ENCODE data around the gene ANKHD1. TPM values are rescaled to one million over a fixed set of nuclear protein-coding genes. Genes with fewer than 3 reads are reported as not detected.
"Not testable (repeated sequence)": the region's sequence is repeated elsewhere in the genome, so short reads cannot be mapped to it uniquely, and the experiment has no call there.

The ANKHD1 gene
- total and polyA plus RNA-seq, 4 donors, result 65.6 to 119 (median 76.3) TPM

DNA sequence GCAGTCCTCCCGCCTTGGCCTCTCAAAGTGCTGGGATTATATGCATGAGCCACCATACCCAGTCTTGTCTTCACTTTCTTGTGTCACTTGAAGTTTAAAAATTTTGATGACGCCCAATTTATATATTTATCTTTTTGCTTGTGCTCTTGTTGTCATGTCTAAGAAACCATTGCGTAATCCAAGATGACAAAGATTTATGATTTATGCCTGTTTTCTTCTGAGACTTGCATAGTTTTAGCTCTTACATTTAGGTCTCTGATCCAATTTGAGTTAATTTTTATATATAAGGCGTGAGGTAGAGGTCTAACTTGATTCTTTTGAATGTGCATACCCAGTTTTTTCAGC, 18.6 kb downstream of the ANKHD1 start:
- H3K4me1 ChIP-seq (ENCODE audit: control insufficient read depth, insufficient read depth, low read length), result no peaks in the 10 kb centered on the region
- no peak overlapping the region for H3K27ac ChIP-seq (ENCODE audit: low read depth, low read length)
- H3K4me3 ChIP-seq (ENCODE audit: low read depth, low read length), result no peak overlapping the region
- H3K9me3 ChIP-seq (ENCODE audit: control insufficient read depth, insufficient read depth, low read length), result no peaks in the 10 kb centered on the region
- DNase-seq (ENCODE audit: low read depth in 4 of 6, low spot score in 6 of 6), result no peak
- 100% methylated on average over 1 of the region's 4 CpGs for WGBS (ENCODE audit: insufficient coverage)
- H3K27me3 ChIP-seq (ENCODE audit: control insufficient read depth, insufficient read depth, low read length), result no peaks in the 10 kb centered on the region
- H3K36me3 ChIP-seq (ENCODE audit: control insufficient read depth, insufficient read depth, low read length), result no peaks in the 10 kb centered on the region

DNA sequence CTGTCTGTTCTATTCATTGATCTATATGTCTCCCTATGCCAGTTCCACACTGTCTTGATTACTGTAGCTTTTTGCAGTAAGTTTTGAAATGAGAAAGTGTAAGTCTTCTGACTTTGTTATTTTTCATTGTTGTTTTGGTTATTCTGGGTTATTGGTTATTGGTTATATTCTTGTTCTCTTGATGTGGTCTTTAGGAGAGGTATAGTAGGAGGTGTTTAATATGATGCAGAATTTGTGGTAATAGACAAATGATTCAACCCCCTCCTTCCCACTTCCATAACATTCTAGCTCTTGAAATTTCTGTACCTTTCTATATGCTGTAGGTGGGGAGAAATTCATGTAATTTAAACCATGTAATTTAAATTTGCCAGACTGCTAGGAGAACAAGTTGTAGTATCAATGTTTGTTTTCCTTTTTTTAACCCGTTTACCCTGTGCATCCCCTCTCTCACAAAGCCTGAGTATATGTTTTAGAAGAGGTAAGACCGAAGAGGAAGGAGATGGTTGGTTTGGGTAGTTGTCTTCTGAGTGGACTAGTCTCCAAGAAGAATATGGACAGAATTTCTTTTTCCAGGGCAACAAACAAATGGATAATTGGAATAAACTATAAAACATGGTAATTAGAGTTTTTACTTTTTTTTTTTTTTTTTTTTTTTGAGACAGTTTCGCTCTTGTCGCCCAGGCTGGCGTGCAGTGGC, 19.2 kb downstream of the ANKHD1 start:
- WGBS (ENCODE audit: insufficient coverage), result 90% methylated on average over 2 of the region's 5 CpGs
- H3K4me3 ChIP-seq (ENCODE audit: low read depth, low read length), result no peak overlapping the region
- H3K9me3 ChIP-seq (ENCODE audit: control insufficient read depth, insufficient read depth, low read length), result no peaks in the 10 kb centered on the region
- H3K27ac ChIP-seq (ENCODE audit: low read depth, low read length), result no peak overlapping the region
- H3K4me1 ChIP-seq (ENCODE audit: control insufficient read depth, insufficient read depth, low read length), result no peaks in the 10 kb centered on the region
- no peaks in the 10 kb centered on the region for H3K36me3 ChIP-seq (ENCODE audit: control insufficient read depth, insufficient read depth, low read length)
- no peak for DNase-seq (ENCODE audit: low read depth in 4 of 6, low spot score in 6 of 6)
- no peaks in the 10 kb centered on the region for H3K27me3 ChIP-seq (ENCODE audit: control insufficient read depth, insufficient read depth, low read length)

- not testable (repeated sequence) for DNase-seq (ENCODE audit: low read depth in 4 of 6, low spot score in 6 of 6); H3K4me1 ChIP-seq (ENCODE audit: control insufficient read depth, insufficient read depth, low read length)
- WGBS (ENCODE audit: insufficient coverage), result 100% methylated on average over 1 of the region's 7 CpGs
Observed at GRCh38 chr5:140421375-140421774, 19.7 kb downstream of the ANKHD1 start.

DNA sequence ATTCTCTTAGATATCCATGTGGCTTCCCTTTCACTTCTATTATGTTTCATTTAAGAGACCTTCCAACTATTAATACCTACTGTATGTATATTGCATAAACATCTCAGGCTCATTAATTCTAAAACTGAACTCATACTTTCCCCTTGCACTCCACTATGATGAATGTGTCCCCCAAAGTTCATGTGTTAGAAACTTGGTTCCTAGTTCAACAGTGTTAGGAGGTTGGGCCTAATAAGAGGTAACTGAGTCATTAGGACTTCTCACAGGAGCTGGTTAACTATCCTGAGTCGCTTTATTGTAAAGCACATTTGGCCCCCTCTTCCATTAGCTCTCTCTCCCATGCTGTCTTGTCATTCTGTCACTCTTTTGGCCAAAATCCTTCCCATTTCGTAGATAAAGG, 22.0 kb downstream of the ANKHD1 start:
- H3K4me1 ChIP-seq (ENCODE audit: control insufficient read depth, insufficient read depth, low read length), result no peaks in the 10 kb centered on the region
- no peak for DNase-seq (ENCODE audit: low read depth in 4 of 6, low spot score in 6 of 6)
- H3K27ac ChIP-seq (ENCODE audit: low read depth, low read length), result no peak overlapping the region
- H3K4me3 ChIP-seq (ENCODE audit: low read depth, low read length), result no peak overlapping the region
- H3K36me3 ChIP-seq (ENCODE audit: control insufficient read depth, insufficient read depth, low read length), result peaks cover 3% of the 10 kb centered on the region
- H3K9me3 ChIP-seq (ENCODE audit: control insufficient read depth, insufficient read depth, low read length), result no peaks in the 10 kb centered on the region
- WGBS (ENCODE audit: insufficient coverage), result no CpG with 5 or more reads among the region's 2 CpGs
- H3K27me3 ChIP-seq (ENCODE audit: control insufficient read depth, insufficient read depth, low read length), result no peaks in the 10 kb centered on the region

More at GRCh38 chr5:140421375-140421774, 19.7 kb downstream of the ANKHD1 start:
- not testable (repeated sequence) for H3K27ac ChIP-seq (ENCODE audit: low read depth, low read length); H3K27me3 ChIP-seq (ENCODE audit: control insufficient read depth, insufficient read depth, low read length); H3K9me3 ChIP-seq (ENCODE audit: control insufficient read depth, insufficient read depth, low read length); H3K36me3 ChIP-seq (ENCODE audit: control insufficient read depth, insufficient read depth, low read length); H3K4me3 ChIP-seq (ENCODE audit: low read depth, low read length)

GRCh38 chr5:140424135-140424534, 22.5 kb downstream of the ANKHD1 start:
- Histone ChIP-seq H3K9me3 (ENCODE audit: control insufficient read depth, insufficient read depth, low read length) (no peaks in the 10 kb centered on the region), H3K4me1 (ENCODE audit: control insufficient read depth, insufficient read depth, low read length) (no peaks in the 10 kb centered on the region), H3K4me3 (ENCODE audit: low read depth, low read length) (no peak overlapping the region), H3K36me3 (ENCODE audit: control insufficient read depth, insufficient read depth, low read length) (peaks cover 3% of the 10 kb centered on the region), H3K27me3 (ENCODE audit: control insufficient read depth, insufficient read depth, low read length) (no peaks in the 10 kb centered on the region), H3K27ac (ENCODE audit: low read depth, low read length) (no peak overlapping the region)
- WGBS (ENCODE audit: insufficient coverage), result 56% methylated on average over 2 of the region's 3 CpGs
- no peak for DNase-seq (ENCODE audit: low read depth in 4 of 6, low spot score in 6 of 6)

DNA sequence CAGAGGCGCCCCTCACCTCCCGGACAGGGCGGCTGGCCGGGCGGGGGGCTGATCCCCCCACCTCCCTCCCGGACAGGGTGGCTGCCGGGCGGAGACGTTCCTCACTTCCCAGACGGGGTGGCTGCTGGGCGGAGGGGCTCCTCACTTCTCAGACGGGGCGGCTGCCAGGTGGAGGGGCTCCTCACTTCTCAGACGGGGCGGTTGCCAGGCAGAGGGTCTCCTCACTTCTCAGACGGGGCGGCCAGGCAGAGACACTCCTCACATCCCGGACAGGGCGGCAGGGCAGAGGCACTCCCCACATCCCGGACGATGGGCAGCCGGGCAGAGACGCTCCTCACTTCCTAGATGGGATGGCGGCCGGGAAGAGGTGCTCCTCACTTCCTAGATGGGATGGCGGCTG, 26.1 kb downstream of the ANKHD1 start:
- not testable (repeated sequence) for H3K27me3 ChIP-seq (ENCODE audit: control insufficient read depth, insufficient read depth, low read length); H3K27ac ChIP-seq (ENCODE audit: low read depth, low read length); H3K4me3 ChIP-seq (ENCODE audit: low read depth, low read length); H3K4me1 ChIP-seq (ENCODE audit: control insufficient read depth, insufficient read depth, low read length); DNase-seq (ENCODE audit: low read depth in 4 of 6, low spot score in 6 of 6); H3K9me3 ChIP-seq (ENCODE audit: control insufficient read depth, insufficient read depth, low read length); H3K36me3 ChIP-seq (ENCODE audit: control insufficient read depth, insufficient read depth, low read length)
- whole genome bisulfite sequencing (ENCODE audit: insufficient coverage), result no CpG with 5 or more reads among the region's 26 CpGs

DNA sequence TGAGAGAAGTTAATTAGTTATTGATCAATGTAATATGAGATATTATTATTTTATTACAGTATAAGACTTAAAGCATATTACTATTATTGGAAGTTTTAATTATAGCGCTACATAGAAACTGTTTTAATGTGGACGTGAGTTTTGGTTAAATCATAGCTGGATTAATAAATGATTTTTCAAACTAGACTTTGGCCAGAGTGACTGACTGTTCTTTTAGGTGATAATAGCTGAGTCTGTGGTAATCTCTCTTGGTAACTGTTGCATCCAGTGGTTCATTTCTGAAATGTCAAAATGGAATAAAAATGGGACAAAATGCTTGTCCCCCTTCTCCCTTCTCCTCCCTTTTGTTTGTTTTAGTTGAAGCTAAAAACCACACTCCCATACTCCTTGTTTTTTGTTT, 28.1 kb downstream of the ANKHD1 start:
- Histone ChIP-seq H3K36me3 (ENCODE audit: control insufficient read depth, insufficient read depth, low read length) (peaks cover 3% of the 10 kb centered on the region), H3K27ac (ENCODE audit: low read depth, low read length) (no peak overlapping the region), H3K4me3 (ENCODE audit: low read depth, low read length) (no peak overlapping the region), H3K9me3 (ENCODE audit: control insufficient read depth, insufficient read depth, low read length) (no peaks in the 10 kb centered on the region), H3K4me1 (ENCODE audit: control insufficient read depth, insufficient read depth, low read length) (no peaks in the 10 kb centered on the region), H3K27me3 (ENCODE audit: control insufficient read depth, insufficient read depth, low read length) (no peaks in the 10 kb centered on the region)
- no CpG with 5 or more reads among the region's 2 CpGs for WGBS (ENCODE audit: insufficient coverage)
- no peak for DNase-seq (ENCODE audit: low read depth in 4 of 6, low spot score in 6 of 6)

GRCh38 chr5:140432212-140432611, 30.6 kb downstream of the ANKHD1 start:
- Histone ChIP-seq H3K36me3 (ENCODE audit: control insufficient read depth, insufficient read depth, low read length) (peaks cover 9% of the 10 kb centered on the region), H3K9me3 (ENCODE audit: control insufficient read depth, insufficient read depth, low read length) (no peaks in the 10 kb centered on the region), H3K27me3 (ENCODE audit: control insufficient read depth, insufficient read depth, low read length) (no peaks in the 10 kb centered on the region), H3K4me1 (ENCODE audit: control insufficient read depth, insufficient read depth, low read length) (no peaks in the 10 kb centered on the region), H3K27ac (ENCODE audit: low read depth, low read length) (no peak overlapping the region), H3K4me3 (ENCODE audit: low read depth, low read length) (no peak overlapping the region)
- no peak for DNase-seq (ENCODE audit: low read depth in 4 of 6, low spot score in 6 of 6)
- WGBS (ENCODE audit: insufficient coverage), result no CpG with 5 or more reads among the region's 1 CpG

- Histone ChIP-seq H3K9me3 (ENCODE audit: control insufficient read depth, insufficient read depth, low read length) (no peaks in the 10 kb centered on the region), H3K4me3 (ENCODE audit: low read depth, low read length) (no peak overlapping the region), H3K36me3 (ENCODE audit: control insufficient read depth, insufficient read depth, low read length) (peaks cover 12% of the 10 kb centered on the region), H3K27me3 (ENCODE audit: control insufficient read depth, insufficient read depth, low read length) (no peaks in the 10 kb centered on the region), H3K4me1 (ENCODE audit: control insufficient read depth, insufficient read depth, low read length) (no peaks in the 10 kb centered on the region), H3K27ac (ENCODE audit: low read depth, low read length) (no peak overlapping the region)
- DNase-seq (ENCODE audit: low read depth in 4 of 6, low spot score in 6 of 6), result no peak
- WGBS (ENCODE audit: insufficient coverage), result 86% methylated on average over 8 of the region's 8 CpGs
Observed at GRCh38 chr5:140432916-140433315, 31.3 kb downstream of the ANKHD1 start.

DNA sequence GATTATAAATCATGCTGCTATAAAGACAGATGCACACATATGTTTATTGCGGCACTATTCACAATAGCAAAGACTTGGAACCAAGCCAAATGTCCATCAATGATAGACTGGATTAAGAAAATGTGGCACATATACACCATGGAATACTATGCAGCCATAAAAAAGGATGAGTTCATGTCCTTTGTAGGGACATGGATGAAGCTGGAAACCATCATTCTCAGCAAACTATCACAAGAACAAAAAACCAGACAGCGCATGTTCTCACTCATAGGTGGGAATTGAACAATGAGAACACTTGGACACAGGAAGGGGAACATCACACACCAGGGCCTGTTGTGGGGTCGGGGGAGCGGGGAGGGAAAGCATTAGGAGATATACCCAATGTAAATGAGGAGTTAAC, 55.7 kb downstream of the ANKHD1 start:
- H3K27ac ChIP-seq (ENCODE audit: low read depth, low read length); H3K9me3 ChIP-seq (ENCODE audit: control insufficient read depth, insufficient read depth, low read length); DNase-seq (ENCODE audit: low read depth in 4 of 6, low spot score in 6 of 6); H3K27me3 ChIP-seq (ENCODE audit: control insufficient read depth, insufficient read depth, low read length); H3K36me3 ChIP-seq (ENCODE audit: control insufficient read depth, insufficient read depth, low read length); H3K4me3 ChIP-seq (ENCODE audit: low read depth, low read length); H3K4me1 ChIP-seq (ENCODE audit: control insufficient read depth, insufficient read depth, low read length): not testable (repeated sequence)
- WGBS (ENCODE audit: insufficient coverage), result no CpG with 5 or more reads among the region's 4 CpGs
